ENCODE results near the gene TMX4.
A peak's percentile ranks its signal among the peaks of the same experiment; 100 is the strongest.
"Not testable (repeated sequence)": the region's sequence is repeated elsewhere in the genome, so short reads cannot be mapped to it uniquely, and the experiment has no call there.

TMX4 gene

DNA sequence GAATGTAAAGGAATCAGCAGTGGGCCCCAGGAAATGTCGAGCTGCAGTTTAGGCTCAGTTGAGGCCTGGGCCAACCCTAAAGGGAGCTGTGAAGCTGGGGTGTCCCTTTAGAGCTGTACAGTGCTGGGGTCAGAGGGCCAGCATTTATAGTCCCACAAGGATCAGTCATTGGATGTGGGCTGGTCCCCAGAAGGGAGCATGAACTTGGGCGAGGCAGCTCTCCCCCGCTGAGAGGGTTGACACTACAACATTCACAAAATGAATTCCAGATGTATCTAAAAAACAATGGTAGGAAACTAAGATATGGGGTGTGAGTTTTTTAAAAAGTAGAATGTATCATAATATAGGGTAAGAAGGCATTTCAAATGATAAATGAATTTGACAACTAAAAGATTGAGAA lies 29.7 kb upstream of the TMX4 start:
- Histone ChIP-seq H3K36me3 (ENCODE audit: control insufficient read depth, insufficient read depth, low read length) (no peaks in the 10 kb centered on the region), H3K9me3 (ENCODE audit: control insufficient read depth, low read length) (no peaks in the 10 kb centered on the region), H3K4me3 (ENCODE audit: insufficient read depth, low read depth, low read length) (no peak overlapping the region), H3K27me3 (ENCODE audit: control insufficient read depth, insufficient read depth, low read length, poor library complexity, severe bottlenecking) (no peaks in the 10 kb centered on the region), H3K4me1 (ENCODE audit: control insufficient read depth, insufficient read depth, low read length) (no peaks in the 10 kb centered on the region), H3K27ac (ENCODE audit: insufficient read depth, low read depth, low read length, poor library complexity, severe bottlenecking) (no peak overlapping the region)
- WGBS, 2 experiments, result 96 to 97% methylated on average over 1 to 3 of the region's 3 CpGs

DNA sequence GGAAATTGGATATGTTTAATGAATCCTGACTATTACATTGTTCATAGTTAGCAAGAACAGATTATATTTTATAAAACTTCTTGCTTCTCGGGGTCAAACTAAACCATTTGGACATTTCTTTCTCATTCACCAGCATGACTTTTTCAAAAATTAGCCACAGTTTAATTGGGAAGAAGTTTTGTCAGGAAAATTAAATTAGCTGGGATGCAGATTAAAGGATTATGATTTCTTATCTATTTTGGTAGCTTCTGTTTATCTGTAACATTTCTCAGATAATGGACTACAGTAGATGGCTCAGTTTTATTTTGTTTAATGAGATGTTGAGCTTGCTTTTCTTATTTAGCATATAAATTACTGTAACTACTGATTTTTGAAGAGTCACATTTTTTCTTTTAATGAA lies 26.4 kb upstream of the TMX4 start:
- no peaks in the 10 kb centered on the region for H3K9me3 ChIP-seq (ENCODE audit: control insufficient read depth, low read length)
- H3K4me1 ChIP-seq (ENCODE audit: control insufficient read depth, insufficient read depth, low read length), result no peaks in the 10 kb centered on the region
- H3K27ac ChIP-seq (ENCODE audit: insufficient read depth, low read depth, low read length, poor library complexity, severe bottlenecking), result no peak overlapping the region
- no CpG with 5 or more reads among the region's 1 CpG for WGBS, 2 experiments
- no peaks in the 10 kb centered on the region for H3K27me3 ChIP-seq (ENCODE audit: control insufficient read depth, insufficient read depth, low read length, poor library complexity, severe bottlenecking)
- H3K4me3 ChIP-seq (ENCODE audit: insufficient read depth, low read depth, low read length), result no peak overlapping the region
- H3K36me3 ChIP-seq (ENCODE audit: control insufficient read depth, insufficient read depth, low read length), result no peaks in the 10 kb centered on the region

DNA sequence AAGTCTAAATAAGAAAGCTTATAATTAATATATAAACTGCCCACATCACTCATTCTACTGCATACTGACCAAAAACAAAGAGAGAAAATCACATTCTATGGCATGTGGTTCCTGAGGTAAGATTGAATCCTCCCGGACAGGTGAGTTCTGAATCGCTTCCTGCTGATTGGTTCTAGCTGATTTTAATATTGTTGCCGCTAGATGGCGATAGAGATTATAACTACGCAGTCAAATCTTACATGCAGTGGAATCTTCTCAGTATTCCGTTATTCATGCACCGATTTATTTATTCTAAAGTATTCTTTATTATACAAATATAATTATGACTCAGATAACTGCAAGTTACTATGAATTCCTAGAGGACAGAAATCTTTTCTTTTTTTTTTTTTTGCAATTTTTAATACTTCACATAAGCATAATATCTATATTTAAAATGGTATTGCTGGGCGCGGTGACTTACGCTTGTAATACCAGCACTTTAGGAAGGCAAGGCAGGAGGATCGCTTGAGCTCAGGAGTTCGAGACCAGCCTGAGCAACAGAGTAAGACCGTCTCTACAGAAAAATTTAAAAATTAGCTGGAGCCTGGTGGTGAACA lies 24.2 kb upstream of the TMX4 start:
- Histone ChIP-seq H3K4me3 (ENCODE audit: insufficient read depth, low read depth, low read length) (no peak overlapping the region), H3K27ac (ENCODE audit: insufficient read depth, low read depth, low read length, poor library complexity, severe bottlenecking) (no peak overlapping the region), H3K36me3 (ENCODE audit: control insufficient read depth, insufficient read depth, low read length) (no peaks in the 10 kb centered on the region), H3K27me3 (ENCODE audit: control insufficient read depth, insufficient read depth, low read length, poor library complexity, severe bottlenecking) (no peaks in the 10 kb centered on the region), H3K4me1 (ENCODE audit: control insufficient read depth, insufficient read depth, low read length) (no peaks in the 10 kb centered on the region), H3K9me3 (ENCODE audit: control insufficient read depth, low read length) (no peaks in the 10 kb centered on the region)
- 46 to 47% methylated on average over 11 of the region's 13 CpGs for WGBS, 2 experiments

- H3K36me3 ChIP-seq (ENCODE audit: control insufficient read depth, insufficient read depth, low read length), result no peaks in the 10 kb centered on the region
- H3K9me3 ChIP-seq (ENCODE audit: control insufficient read depth, low read length), result no peaks in the 10 kb centered on the region
- 68 to 92% methylated on average over 2 of the region's 2 CpGs for WGBS, 2 experiments
- no peak overlapping the region for H3K4me3 ChIP-seq (ENCODE audit: insufficient read depth, low read depth, low read length)
- H3K27me3 ChIP-seq (ENCODE audit: control insufficient read depth, insufficient read depth, low read length, poor library complexity, severe bottlenecking), result no peaks in the 10 kb centered on the region
- no peak overlapping the region for H3K27ac ChIP-seq (ENCODE audit: insufficient read depth, low read depth, low read length, poor library complexity, severe bottlenecking)
- no peaks in the 10 kb centered on the region for H3K4me1 ChIP-seq (ENCODE audit: control insufficient read depth, insufficient read depth, low read length)
These were observed 19.5 kb upstream of the TMX4 start for GRCh38 chr20:8039042-8039441.

DNA sequence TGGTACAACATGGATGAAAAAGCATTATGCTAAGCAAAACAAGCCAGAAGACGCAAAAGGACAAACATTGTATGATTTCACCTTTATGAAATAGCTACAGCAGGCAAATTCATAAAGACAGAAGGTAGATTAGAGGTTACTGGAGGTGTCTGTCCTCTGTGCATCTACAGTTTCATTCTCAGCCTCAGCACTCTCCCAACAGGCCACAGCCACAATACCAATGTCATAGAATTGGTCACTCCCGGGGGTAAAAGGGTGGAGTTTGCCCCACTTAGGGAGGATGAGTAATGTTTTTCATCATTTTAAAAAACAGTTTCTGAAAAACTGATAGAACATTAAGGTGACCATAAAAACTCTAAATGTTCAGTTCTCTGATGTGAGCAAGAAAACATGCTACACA lies 17.2 kb upstream of the TMX4 start:
- Histone ChIP-seq H3K4me1 (ENCODE audit: control insufficient read depth, insufficient read depth, low read length) (no peaks in the 10 kb centered on the region), H3K4me3 (ENCODE audit: insufficient read depth, low read depth, low read length) (no peak overlapping the region), H3K36me3 (ENCODE audit: control insufficient read depth, insufficient read depth, low read length) (no peaks in the 10 kb centered on the region), H3K9me3 (ENCODE audit: control insufficient read depth, low read length) (no peaks in the 10 kb centered on the region), H3K27ac (ENCODE audit: insufficient read depth, low read depth, low read length, poor library complexity, severe bottlenecking) (no peak overlapping the region), H3K27me3 (ENCODE audit: control insufficient read depth, insufficient read depth, low read length, poor library complexity, severe bottlenecking) (no peaks in the 10 kb centered on the region)
- 92 to 100% methylated on average over 1 of the region's 2 CpGs for WGBS, 2 experiments

DNA sequence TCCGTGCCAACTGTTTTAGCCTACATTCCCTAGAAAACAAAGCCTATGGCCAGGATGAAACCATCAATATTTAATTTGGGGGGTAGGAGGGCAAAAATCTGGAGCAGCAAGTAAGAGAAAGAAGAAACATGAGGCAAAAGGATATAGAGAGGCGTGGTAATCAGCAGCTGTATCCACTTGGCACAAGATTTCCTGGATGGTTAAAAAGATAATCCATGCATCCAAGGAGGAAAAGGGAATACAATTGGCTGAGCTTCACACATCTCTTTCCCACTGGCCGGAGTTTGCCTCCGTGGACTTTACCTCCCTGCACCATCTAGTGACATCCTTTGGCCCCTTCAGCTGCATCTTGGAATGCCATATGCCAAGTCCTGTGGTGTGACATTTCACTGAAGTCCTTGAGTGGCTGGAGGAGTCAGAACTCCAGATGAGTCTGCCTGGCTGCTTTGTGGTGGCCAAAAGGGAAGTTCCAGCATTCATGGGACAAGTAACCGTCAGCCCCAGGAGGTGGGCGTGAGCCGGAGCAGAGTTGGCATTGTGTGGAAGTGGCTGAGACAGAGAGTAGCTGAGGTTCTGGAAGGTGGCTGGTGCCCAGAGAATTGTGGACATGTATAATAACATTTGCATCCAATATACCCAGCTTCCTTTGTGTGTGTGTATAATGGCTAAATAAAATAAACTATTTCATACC lies 13.7 kb upstream of the TMX4 start:
- Histone ChIP-seq H3K4me1 (ENCODE audit: control insufficient read depth, insufficient read depth, low read length) (no peaks in the 10 kb centered on the region), H3K27me3 (ENCODE audit: control insufficient read depth, insufficient read depth, low read length, poor library complexity, severe bottlenecking) (no peaks in the 10 kb centered on the region), H3K4me3 (ENCODE audit: insufficient read depth, low read depth, low read length) (no peak overlapping the region), H3K36me3 (ENCODE audit: control insufficient read depth, insufficient read depth, low read length) (no peaks in the 10 kb centered on the region), H3K27ac (ENCODE audit: insufficient read depth, low read depth, low read length, poor library complexity, severe bottlenecking) (no peak overlapping the region), H3K9me3 (ENCODE audit: control insufficient read depth, low read length) (no peaks in the 10 kb centered on the region)
- 90 to 94% methylated on average over 7 of the region's 7 CpGs for WGBS, 2 experiments

DNA sequence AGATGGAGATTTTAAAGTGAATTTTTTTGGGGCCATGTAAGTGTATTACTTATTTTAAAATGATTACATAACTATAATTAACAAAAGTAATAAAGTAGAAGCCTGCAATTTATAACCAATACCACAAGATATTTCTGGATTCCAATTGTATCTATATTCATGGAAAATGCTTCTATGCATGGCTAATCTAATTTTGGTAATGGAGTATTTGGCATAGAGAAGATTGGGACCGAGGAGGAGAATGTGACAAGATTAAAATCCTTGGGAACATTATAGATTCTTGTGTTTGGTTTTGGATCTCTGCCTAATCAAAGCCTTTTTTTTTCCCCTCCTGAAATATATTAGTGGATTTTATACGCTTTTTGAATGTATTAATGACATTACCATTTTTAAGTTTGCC lies 12.9 kb upstream of the TMX4 start:
- Histone ChIP-seq H3K27ac (ENCODE audit: insufficient read depth, low read depth, low read length, poor library complexity, severe bottlenecking) (no peak overlapping the region), H3K4me3 (ENCODE audit: insufficient read depth, low read depth, low read length) (no peak overlapping the region), H3K4me1 (ENCODE audit: control insufficient read depth, insufficient read depth, low read length) (no peaks in the 10 kb centered on the region), H3K27me3 (ENCODE audit: control insufficient read depth, insufficient read depth, low read length, poor library complexity, severe bottlenecking) (no peaks in the 10 kb centered on the region), H3K36me3 (ENCODE audit: control insufficient read depth, insufficient read depth, low read length) (no peaks in the 10 kb centered on the region), H3K9me3 (ENCODE audit: control insufficient read depth, low read length) (no peaks in the 10 kb centered on the region)
- WGBS, 2 experiments, result 100% methylated on average over 1 of the region's 2 CpGs

- not testable (repeated sequence) for H3K9me3 ChIP-seq (ENCODE audit: control insufficient read depth, low read length); H3K36me3 ChIP-seq (ENCODE audit: control insufficient read depth, insufficient read depth, low read length); H3K4me3 ChIP-seq (ENCODE audit: insufficient read depth, low read depth, low read length); H3K27ac ChIP-seq (ENCODE audit: insufficient read depth, low read depth, low read length, poor library complexity, severe bottlenecking); H3K4me1 ChIP-seq (ENCODE audit: control insufficient read depth, insufficient read depth, low read length); H3K27me3 ChIP-seq (ENCODE audit: control insufficient read depth, insufficient read depth, low read length, poor library complexity, severe bottlenecking)
These were observed 12.0 kb upstream of the TMX4 start for GRCh38 chr20:8031539-8031938.

DNA sequence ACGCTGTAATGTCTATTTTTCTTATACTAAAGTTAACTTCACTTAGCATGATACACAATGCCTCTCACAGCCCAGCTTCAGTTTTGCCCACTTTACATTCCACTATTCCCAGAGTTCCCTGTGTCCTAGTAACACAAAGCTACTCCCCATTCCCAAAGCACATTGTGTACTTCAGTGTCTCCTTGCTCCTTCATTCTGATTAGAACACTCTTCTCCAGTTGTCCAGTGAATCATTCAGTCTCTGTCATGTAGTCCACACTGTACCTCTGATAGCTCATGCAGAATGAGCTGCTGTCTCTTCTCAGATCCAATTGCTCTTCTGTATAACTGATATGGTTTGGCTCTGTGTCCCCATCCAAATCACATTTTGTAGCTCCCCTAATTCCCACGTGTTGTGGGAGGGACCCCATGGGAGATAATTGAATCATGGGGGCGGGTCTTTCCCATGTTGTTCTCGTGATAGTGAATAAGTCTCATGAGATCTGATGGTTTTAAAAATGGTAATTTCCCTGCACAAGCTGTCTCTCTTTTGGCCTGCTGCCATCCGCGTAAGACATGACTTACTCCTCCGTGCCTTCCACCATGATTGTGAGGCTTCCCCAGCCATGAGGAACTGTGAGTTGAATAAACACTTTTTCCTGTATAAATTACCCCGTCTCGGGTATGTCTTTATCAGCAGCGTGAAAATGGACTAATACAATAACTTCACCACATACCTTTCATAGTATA lies 2.1 kb upstream of the TMX4 start:
- H3K27ac ChIP-seq (ENCODE audit: insufficient read depth, low read depth, low read length, poor library complexity, severe bottlenecking), result no peak overlapping the region
- peaks cover 9% of the 10 kb centered on the region for H3K4me1 ChIP-seq (ENCODE audit: control insufficient read depth, insufficient read depth, low read length)
- 93 to 94% methylated on average over 10 of the region's 10 CpGs for WGBS, 2 experiments
- H3K4me3 ChIP-seq (ENCODE audit: insufficient read depth, low read depth, low read length), result no peak overlapping the region
- no peaks in the 10 kb centered on the region for H3K36me3 ChIP-seq (ENCODE audit: control insufficient read depth, insufficient read depth, low read length)
- no peaks in the 10 kb centered on the region for H3K9me3 ChIP-seq (ENCODE audit: control insufficient read depth, low read length)
- no peaks in the 10 kb centered on the region for H3K27me3 ChIP-seq (ENCODE audit: control insufficient read depth, insufficient read depth, low read length, poor library complexity, severe bottlenecking)

- Histone ChIP-seq H3K27ac (ENCODE audit: insufficient read depth, low read depth, low read length, poor library complexity, severe bottlenecking) (peak overlapping the region; percentile 44), H3K27me3 (ENCODE audit: control insufficient read depth, insufficient read depth, low read length, poor library complexity, severe bottlenecking) (no peaks in the 10 kb centered on the region), H3K4me3 (ENCODE audit: insufficient read depth, low read depth, low read length) (no peak overlapping the region), H3K36me3 (ENCODE audit: control insufficient read depth, insufficient read depth, low read length) (no peaks in the 10 kb centered on the region), H3K9me3 (ENCODE audit: control insufficient read depth, low read length) (no peaks in the 10 kb centered on the region), H3K4me1 (ENCODE audit: control insufficient read depth, insufficient read depth, low read length) (peaks cover 9% of the 10 kb centered on the region)
- WGBS, 2 experiments, result 75 to 94% methylated on average over 2 to 3 of the region's 3 CpGs
These were observed 936 bp upstream of the TMX4 start for GRCh38 chr20:8020314-8021079.
